GM23338 (cell line): Measurements from ENCODE around the gene STAMBP. TPM values are rescaled to one million over a fixed set of nuclear protein-coding genes. Genes with fewer than 3 reads are reported as not detected.

Experiments
- ATAC-seq: fragments of 200-7000 bp; cut with Tn5 transposase; 3 replicates; pipeline ENCODE4 v1.9.1; 2020
- DNase-seq: peaks from one replicate; pipeline ENCODE4 v3.0.0-alpha.2; 2015; ENCODE audit warnings: low spot score
- H2AFZ ChIP-seq: fragments of 200-600 bp; sonication (generic); 2 replicates; pipeline ENCODE4 v1.8.0; 2016; ENCODE audit warnings: antibody characterized with exemption, mild to moderate bottlenecking, moderate library complexity
- H3F3A ChIP-seq: fragments of 200-600 bp; sonication (generic); replicated peaks from 2 replicates; pipeline ENCODE4 v1.8.0; 2017; ENCODE audit warnings: antibody characterized with exemption, mixed run types, low read depth
- H3K27ac ChIP-seq: fragments of 200-600 bp; sonication (generic); 2 replicates; pipeline ENCODE4 v1.6.1; 2016; ENCODE audit warnings: low read depth
- H3K27me3 ChIP-seq: fragments of 200-600 bp; sonication (generic); 2 replicates; pipeline ENCODE4 v1.8.0; 2016; ENCODE audit warnings: mild to moderate bottlenecking, mixed run types, moderate library complexity; ENCODE audit not compliant: insufficient read depth
- H3K36me3 ChIP-seq: fragments of 200-600 bp; sonication (generic); 2 replicates; pipeline ENCODE4 v1.8.0; 2016; ENCODE audit warnings: mild to moderate bottlenecking; ENCODE audit not compliant: insufficient read depth
- H3K4me1 ChIP-seq: fragments of 200-600 bp; sonication (generic); 2 replicates; pipeline ENCODE4 v1.8.0; 2016; ENCODE audit warnings: mild to moderate bottlenecking, moderate library complexity; ENCODE audit not compliant: insufficient read depth
- H3K4me2 ChIP-seq: fragments of 200-600 bp; sonication (generic); 2 replicates; pipeline ENCODE4 v1.7.1; 2017; ENCODE audit warnings: mixed run types
- H3K4me3 ChIP-seq: fragments of 200-600 bp; sonication (generic); 2 replicates; pipeline ENCODE4 v1.6.1; 2016; ENCODE audit warnings: mixed run types
- H3K79me2 ChIP-seq: fragments of 200-600 bp; sonication (generic); replicated peaks from 2 replicates; pipeline ENCODE4 v1.8.0; 2017; ENCODE audit warnings: mild to moderate bottlenecking; ENCODE audit not compliant: insufficient read depth
- H3K9me2 ChIP-seq: fragments of 200-600 bp; sonication (generic); 2 replicates; pipeline ENCODE4 v1.8.0; 2017; ENCODE audit not compliant: insufficient read depth
- H4K20me1 ChIP-seq: fragments of 200-600 bp; sonication (generic); replicated peaks from 2 replicates; pipeline ENCODE4 v1.8.0; 2017; ENCODE audit warnings: mild to moderate bottlenecking; ENCODE audit not compliant: insufficient read depth
- H3K27ac Mint-ChIP-seq: 2 replicates; pipeline ENCODE4 v1.8.0; 2020; ENCODE audit warnings: inconsistent platforms, mild to moderate bottlenecking, moderate library complexity, mixed read lengths
- H3K27me3 Mint-ChIP-seq: 3 replicates; pipeline ENCODE4 v1.8.0; 2022; ENCODE audit warnings: low read depth, mild to moderate bottlenecking, moderate library complexity, mixed read lengths, inconsistent platforms; ENCODE audit not compliant: insufficient read depth, poor library complexity
- H3K36me3 Mint-ChIP-seq: 3 replicates; pipeline ENCODE4 v1.8.0; 2021; ENCODE audit warnings: low read depth, mild to moderate bottlenecking, inconsistent platforms, moderate library complexity, mixed read lengths
- H3K4me1 Mint-ChIP-seq: 3 replicates; pipeline ENCODE4 v1.8.0; 2020; ENCODE audit warnings: mild to moderate bottlenecking, inconsistent platforms, mixed read lengths
- H3K4me3 Mint-ChIP-seq: 3 replicates; pipeline ENCODE4 v1.8.0; 2021; ENCODE audit warnings: moderate library complexity, mild to moderate bottlenecking, inconsistent platforms, mixed read lengths
- H3K9me3 Mint-ChIP-seq: 3 replicates; pipeline ENCODE4 v1.8.0; 2020; ENCODE audit warnings: moderate library complexity, mild to moderate bottlenecking, inconsistent platforms, mixed read lengths
- CREB1 ChIP-seq: fragments of 250-450 bp; sonication (Bioruptor Pico); IDR thresholded peaks from 2 replicates; pipeline ENCODE4 v1.5.0; 2020; ENCODE audit warnings: low read depth, mild to moderate bottlenecking, moderate library complexity
- EZH2 ChIP-seq: fragments of 200-600 bp; sonication (generic); IDR thresholded peaks from one replicate; pipeline ENCODE4 v1.8.0; 2017; ENCODE audit warnings: antibody characterized with exemption, mild to moderate bottlenecking, low read depth; ENCODE audit not compliant: unreplicated experiment
- JUNB ChIP-seq: IDR thresholded peaks from one replicate; pipeline ENCODE4 v1.6.1; 2016; ENCODE audit warnings: antibody characterized with exemption; ENCODE audit not compliant: unreplicated experiment
- NANOG ChIP-seq: IDR thresholded peaks from 2 replicates; pipeline ENCODE4 v1.6.1; 2016; ENCODE audit warnings: antibody characterized with exemption, borderline replicate concordance
- POLR2AphosphoS5 ChIP-seq: IDR thresholded peaks from 2 replicates; pipeline ENCODE4 v1.6.1; 2016; ENCODE audit warnings: antibody characterized with exemption, low read depth
- STAT1 ChIP-seq: IDR thresholded peaks from one replicate; pipeline ENCODE4 v1.6.1; 2016; ENCODE audit warnings: antibody characterized with exemption; ENCODE audit not compliant: unreplicated experiment
- polyA plus RNA-seq: library from polyadenylated mRNA; unstranded; fragments of >200 nt; fragmentation: Nextera tagmentation; extraction: Ambion mirVana; gene quantifications from 2 replicates; pipeline ENCODE4 v1.2.1, GENCODE V29; 2016
- total RNA-seq: library from RNA; depleted of rRNA; stranded (reverse); fragments of >200 nt; shearing (Covaris generic); gene quantifications from 2 replicates; pipeline ENCODE4 v1.2.3, GENCODE V29; 2014
- TF ChIP-seq, protein P1 (sequence below): fragments of 250-450 bp; sonication (Bioruptor Pico); IDR thresholded peaks from 2 replicates; pipeline ENCODE4 v1.5.0; 2020; ENCODE audit warnings: mild to moderate bottlenecking, moderate library complexity
- TF ChIP-seq, protein P2 (sequence below), 2 experiments: fragments of 200-600 bp in 1 of 2; sonication (generic) in 1 of 2; conservative IDR thresholded peaks; 2 replicates each; pipeline versions ENCODE4 v1.5.1 to v1.6.1; 2016 to 2017; ENCODE audit warnings: antibody characterized with exemption in 2 of 2, low read depth in 2 of 2, mild to moderate bottlenecking in 2 of 2, moderate library complexity in 1 of 2
- TF ChIP-seq, protein P3 (sequence below): IDR thresholded peaks from 2 replicates; pipeline ENCODE4 v1.6.1; 2016; ENCODE audit warnings: antibody characterized with exemption

Gene STAMBP
- total and polyA plus RNA-seq, 2 experiments from 2014 or later, result 33.9 to 106 TPM

DNA sequence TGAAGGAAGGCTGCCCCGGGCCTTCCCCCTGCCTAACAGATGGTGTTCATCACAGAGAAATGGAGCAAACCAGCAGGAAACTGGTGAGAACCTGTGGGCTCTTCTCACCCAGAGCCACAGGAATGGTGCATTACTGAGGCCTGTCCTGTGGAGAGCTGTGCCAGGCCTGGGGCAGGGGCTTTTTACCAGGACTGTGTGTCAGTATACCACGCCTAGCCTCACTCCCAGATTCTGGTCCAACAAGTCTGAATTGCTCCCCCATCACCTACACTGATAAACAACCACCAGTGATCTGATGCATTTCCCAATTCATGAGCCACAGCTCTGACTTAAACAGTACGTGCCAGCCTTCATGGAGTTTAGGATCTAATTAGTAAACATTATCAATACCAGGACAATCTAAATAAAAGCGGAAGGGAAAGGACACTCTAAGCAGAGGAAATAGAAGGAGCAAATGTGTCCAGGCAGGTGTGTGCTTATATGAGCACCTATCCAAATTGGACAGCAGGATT is 89.0 kb downstream of the STAMBP start (continued):
- TF ChIP-seq, protein P1, sequence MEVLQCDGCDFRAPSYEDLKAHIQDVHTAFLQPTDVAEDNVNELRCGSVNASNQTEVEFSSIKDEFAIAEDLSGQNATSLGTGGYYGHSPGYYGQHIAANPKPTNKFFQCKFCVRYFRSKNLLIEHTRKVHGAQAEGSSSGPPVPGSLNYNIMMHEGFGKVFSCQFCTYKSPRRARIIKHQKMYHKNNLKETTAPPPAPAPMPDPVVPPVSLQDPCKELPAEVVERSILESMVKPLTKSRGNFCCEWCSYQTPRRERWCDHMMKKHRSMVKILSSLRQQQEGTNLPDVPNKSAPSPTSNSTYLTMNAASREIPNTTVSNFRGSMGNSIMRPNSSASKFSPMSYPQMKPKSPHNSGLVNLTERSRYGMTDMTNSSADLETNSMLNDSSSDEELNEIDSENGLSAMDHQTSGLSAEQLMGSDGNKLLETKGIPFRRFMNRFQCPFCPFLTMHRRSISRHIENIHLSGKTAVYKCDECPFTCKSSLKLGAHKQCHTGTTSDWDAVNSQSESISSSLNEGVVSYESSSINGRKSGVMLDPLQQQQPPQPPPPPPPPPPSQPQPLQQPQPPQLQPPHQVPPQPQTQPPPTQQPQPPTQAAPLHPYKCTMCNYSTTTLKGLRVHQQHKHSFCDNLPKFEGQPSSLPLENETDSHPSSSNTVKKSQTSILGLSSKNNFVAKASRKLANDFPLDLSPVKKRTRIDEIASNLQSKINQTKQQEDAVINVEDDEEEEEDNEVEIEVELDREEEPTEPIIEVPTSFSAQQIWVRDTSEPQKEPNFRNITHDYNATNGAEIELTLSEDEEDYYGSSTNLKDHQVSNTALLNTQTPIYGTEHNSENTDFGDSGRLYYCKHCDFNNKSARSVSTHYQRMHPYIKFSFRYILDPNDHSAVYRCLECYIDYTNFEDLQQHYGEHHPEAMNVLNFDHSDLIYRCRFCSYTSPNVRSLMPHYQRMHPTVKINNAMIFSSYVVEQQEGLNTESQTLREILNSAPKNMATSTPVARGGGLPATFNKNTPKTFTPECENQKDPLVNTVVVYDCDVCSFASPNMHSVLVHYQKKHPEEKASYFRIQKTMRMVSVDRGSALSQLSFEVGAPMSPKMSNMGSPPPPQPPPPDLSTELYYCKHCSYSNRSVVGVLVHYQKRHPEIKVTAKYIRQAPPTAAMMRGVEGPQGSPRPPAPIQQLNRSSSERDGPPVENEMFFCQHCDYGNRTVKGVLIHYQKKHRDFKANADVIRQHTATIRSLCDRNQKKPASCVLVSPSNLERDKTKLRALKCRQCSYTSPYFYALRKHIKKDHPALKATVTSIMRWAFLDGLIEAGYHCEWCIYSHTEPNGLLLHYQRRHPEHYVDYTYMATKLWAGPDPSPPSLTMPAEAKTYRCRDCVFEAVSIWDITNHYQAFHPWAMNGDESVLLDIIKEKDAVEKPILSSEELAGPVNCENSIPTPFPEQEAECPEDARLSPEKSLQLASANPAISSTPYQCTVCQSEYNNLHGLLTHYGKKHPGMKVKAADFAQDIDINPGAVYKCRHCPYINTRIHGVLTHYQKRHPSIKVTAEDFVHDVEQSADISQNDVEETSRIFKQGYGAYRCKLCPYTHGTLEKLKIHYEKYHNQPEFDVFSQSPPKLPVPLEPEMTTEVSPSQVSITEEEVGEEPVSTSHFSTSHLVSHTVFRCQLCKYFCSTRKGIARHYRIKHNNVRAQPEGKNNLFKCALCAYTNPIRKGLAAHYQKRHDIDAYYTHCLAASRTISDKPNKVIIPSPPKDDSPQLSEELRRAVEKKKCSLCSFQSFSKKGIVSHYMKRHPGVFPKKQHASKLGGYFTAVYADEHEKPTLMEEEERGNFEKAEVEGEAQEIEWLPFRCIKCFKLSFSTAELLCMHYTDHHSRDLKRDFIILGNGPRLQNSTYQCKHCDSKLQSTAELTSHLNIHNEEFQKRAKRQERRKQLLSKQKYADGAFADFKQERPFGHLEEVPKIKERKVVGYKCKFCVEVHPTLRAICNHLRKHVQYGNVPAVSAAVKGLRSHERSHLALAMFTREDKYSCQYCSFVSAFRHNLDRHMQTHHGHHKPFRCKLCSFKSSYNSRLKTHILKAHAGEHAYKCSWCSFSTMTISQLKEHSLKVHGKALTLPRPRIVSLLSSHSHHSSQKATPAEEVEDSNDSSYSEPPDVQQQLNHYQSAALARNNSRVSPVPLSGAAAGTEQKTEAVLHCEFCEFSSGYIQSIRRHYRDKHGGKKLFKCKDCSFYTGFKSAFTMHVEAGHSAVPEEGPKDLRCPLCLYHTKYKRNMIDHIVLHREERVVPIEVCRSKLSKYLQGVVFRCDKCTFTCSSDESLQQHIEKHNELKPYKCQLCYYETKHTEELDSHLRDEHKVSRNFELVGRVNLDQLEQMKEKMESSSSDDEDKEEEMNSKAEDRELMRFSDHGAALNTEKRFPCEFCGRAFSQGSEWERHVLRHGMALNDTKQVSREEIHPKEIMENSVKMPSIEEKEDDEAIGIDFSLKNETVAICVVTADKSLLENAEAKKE (CRISPR knock-in tag), result no peak
- TF ChIP-seq EZH2 (no peak), STAT1 (no peak), NANOG (no peak)

DNA sequence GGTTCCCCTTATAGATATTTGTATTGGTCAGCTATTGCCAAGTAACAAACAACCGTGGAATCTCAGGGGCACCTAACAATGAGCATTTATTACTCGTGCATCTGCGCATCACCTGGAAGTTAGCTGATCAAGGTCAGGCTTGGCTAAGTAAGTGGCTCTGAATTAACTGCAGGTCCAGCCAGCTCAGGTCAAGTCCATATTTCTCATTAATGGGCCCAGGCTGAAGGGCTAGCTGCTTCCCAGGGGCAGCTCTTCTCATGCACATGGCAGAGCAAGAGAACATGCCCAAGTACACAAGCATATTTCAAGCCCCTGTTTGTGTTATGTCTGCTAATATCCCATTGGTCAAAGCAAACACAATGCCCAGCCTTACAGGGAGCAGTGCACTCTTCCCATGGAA is 90.1 kb downstream of the STAMBP start:
- Histone ChIP-seq H3K4me3 (no peak overlapping the region), H2AFZ (0 out of 2 replicates have a peak overlapping the region, but pooled peaks have one; percentile 7), H3K79me2 (no peaks in the 10 kb centered on the region), H3K9me2 (no peaks in the 10 kb centered on the region), H4K20me1 (0 out of 2 replicates have a peak, but pooled peaks cover 2% of the 10 kb centered on the region), H3K4me1 (peaks cover 4% of the 10 kb centered on the region; the same call in 1 of the 2 replicates), H3K27me3 (no peaks in the 10 kb centered on the region), H3K4me2 (no peak overlapping the region), H3K27ac (no peak overlapping the region), H3K36me3 (no peaks in the 10 kb centered on the region), H3F3A (no peaks in the 10 kb centered on the region)
- Mint-ChIP-seq H3K27me3 (peaks cover 4% of the 10 kb centered on the region), H3K4me1 (peaks cover 6% of the 10 kb centered on the region), H3K4me3 (no peak overlapping the region), H3K9me3 (no peaks in the 10 kb centered on the region), H3K36me3 (no peaks in the 10 kb centered on the region), H3K27ac (no peak overlapping the region)
- no peak for ATAC-seq
- TF ChIP-seq, protein P2, sequence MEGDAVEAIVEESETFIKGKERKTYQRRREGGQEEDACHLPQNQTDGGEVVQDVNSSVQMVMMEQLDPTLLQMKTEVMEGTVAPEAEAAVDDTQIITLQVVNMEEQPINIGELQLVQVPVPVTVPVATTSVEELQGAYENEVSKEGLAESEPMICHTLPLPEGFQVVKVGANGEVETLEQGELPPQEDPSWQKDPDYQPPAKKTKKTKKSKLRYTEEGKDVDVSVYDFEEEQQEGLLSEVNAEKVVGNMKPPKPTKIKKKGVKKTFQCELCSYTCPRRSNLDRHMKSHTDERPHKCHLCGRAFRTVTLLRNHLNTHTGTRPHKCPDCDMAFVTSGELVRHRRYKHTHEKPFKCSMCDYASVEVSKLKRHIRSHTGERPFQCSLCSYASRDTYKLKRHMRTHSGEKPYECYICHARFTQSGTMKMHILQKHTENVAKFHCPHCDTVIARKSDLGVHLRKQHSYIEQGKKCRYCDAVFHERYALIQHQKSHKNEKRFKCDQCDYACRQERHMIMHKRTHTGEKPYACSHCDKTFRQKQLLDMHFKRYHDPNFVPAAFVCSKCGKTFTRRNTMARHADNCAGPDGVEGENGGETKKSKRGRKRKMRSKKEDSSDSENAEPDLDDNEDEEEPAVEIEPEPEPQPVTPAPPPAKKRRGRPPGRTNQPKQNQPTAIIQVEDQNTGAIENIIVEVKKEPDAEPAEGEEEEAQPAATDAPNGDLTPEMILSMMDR (conservative IDR thresholded peaks at IDR 0.05; ENCODE audit: low read depth in 2 of 2), result no peak
- TF ChIP-seq STAT1 (no peak), CREB1 (CRISPR knock-in tag) (no peak), POLR2AphosphoS5 (no peak), JUNB (no peak)
- TF ChIP-seq, protein P3, sequence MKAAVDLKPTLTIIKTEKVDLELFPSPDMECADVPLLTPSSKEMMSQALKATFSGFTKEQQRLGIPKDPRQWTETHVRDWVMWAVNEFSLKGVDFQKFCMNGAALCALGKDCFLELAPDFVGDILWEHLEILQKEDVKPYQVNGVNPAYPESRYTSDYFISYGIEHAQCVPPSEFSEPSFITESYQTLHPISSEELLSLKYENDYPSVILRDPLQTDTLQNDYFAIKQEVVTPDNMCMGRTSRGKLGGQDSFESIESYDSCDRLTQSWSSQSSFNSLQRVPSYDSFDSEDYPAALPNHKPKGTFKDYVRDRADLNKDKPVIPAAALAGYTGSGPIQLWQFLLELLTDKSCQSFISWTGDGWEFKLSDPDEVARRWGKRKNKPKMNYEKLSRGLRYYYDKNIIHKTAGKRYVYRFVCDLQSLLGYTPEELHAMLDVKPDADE, result no peak
- DNase-seq, result no peak
